Stimulated activated CD8-positive, alpha-beta memory T cell treated with anti-CD3 and anti-CD28 coated beads, Interleukin-15, amount 100 ng/mL, for 4 hours (primary cell): ENCODE measurements around the gene TCEAL9.
"Not testable (repeated sequence)": the region's sequence is repeated elsewhere in the genome, so short reads cannot be mapped to it uniquely, and the experiment has no call there.

Source experiments
- DNase-seq, 2 donors: peaks; one replicate each; pipeline ENCODE4 v3.0.0-alpha.2; 2020; ENCODE audit warnings: low read depth in 2 of 2

The TCEAL9 gene

GRCh38 chrX:103373581-103373980, 17.3 kb downstream of the TCEAL9 start:
- no peak for DNase-seq

- no peak for DNase-seq
These were observed 20.0 kb downstream of the TCEAL9 start, which contains the start of gene BEX3 for GRCh38 chrX:103376118-103376978. Gene BEX3, plus strand, starts transcription at chrX:103376538. Its CDS starts 984 bp downstream, at chrX:103377522.

GRCh38 chrX:103376979-103377324, 20.6 kb downstream of the TCEAL9 start:
- no peak for DNase-seq

GRCh38 chrX:103378990-103379389, 22.7 kb downstream of the TCEAL9 start:
- DNase-seq = no peak

- DNase-seq = no peak
These were observed 26.6 kb downstream of the TCEAL9 start for GRCh38 chrX:103382877-103383276.

- DNase-seq = no peak
These were observed 28.4 kb downstream of the TCEAL9 start for GRCh38 chrX:103384672-103385071.

- DNase-seq = not testable (repeated sequence)
These were observed 29.1 kb downstream of the TCEAL9 start for GRCh38 chrX:103385283-103385830.

- DNase-seq = no peak
These were observed 30.0 kb downstream of the TCEAL9 start for GRCh38 chrX:103386332-103386731.

GRCh38 chrX:103393487-103393886, 37.2 kb downstream of the TCEAL9 start:
- DNase-seq = no peak

- DNase-seq = no peak
These were observed 39.9 kb downstream of the TCEAL9 start for GRCh38 chrX:103396186-103396585.

- DNase-seq = no peak
These were observed 40.4 kb downstream of the TCEAL9 start for GRCh38 chrX:103396660-103397059.

- no peak for DNase-seq
These were observed 41.4 kb downstream of the TCEAL9 start for GRCh38 chrX:103397707-103398106.

- no peak for DNase-seq
These were observed 42.1 kb downstream of the TCEAL9 start for GRCh38 chrX:103398421-103398864.

GRCh38 chrX:103399744-103400143, 43.4 kb downstream of the TCEAL9 start:
- DNase-seq = no peak

- DNase-seq = no peak
These were observed 44.6 kb downstream of the TCEAL9 start for GRCh38 chrX:103400931-103401330.

GRCh38 chrX:103404231-103405008, 48.1 kb downstream of the TCEAL9 start:
- no peak for DNase-seq

- DNase-seq = no peak
These were observed 48.7 kb downstream of the TCEAL9 start for GRCh38 chrX:103405009-103405333.

GRCh38 chrX:103406256-103406655, 50.0 kb downstream of the TCEAL9 start:
- DNase-seq = no peak

GRCh38 chrX:103407776-103408175, 51.5 kb downstream of the TCEAL9 start:
- DNase-seq = no peak
